BLaER1 treated with 17β-estradiol and CSF1 and Interleukin-3, amounts not matched to agents 10 nM and 100 nM (cell line): Measurements from ENCODE around the gene SLC7A5.
A peak's percentile ranks its signal among the peaks of the same experiment; 100 is the strongest.

Experiments
- H3K27ac ChIP-seq, 11 experiments: shearing (Covaris generic); formaldehyde crosslinking; 2 replicates each; pipeline ENCODE4 v1.8.1; 2022
- H3K27me3 ChIP-seq, 11 experiments: shearing (Covaris generic); formaldehyde crosslinking; 2 replicates each; pipeline ENCODE4 v1.8.1; 2022
- H3K36me3 ChIP-seq, 11 experiments: shearing (Covaris generic); formaldehyde crosslinking; 2 replicates each; pipeline ENCODE4 v1.8.1; 2022
- H3K4me1 ChIP-seq, 10 experiments: shearing (Covaris generic); formaldehyde crosslinking; 2 replicates each; pipeline ENCODE4 v1.8.1; 2022
- H3K4me2 ChIP-seq, 11 experiments: shearing (Covaris generic); formaldehyde crosslinking; 2 replicates each; pipeline ENCODE4 v1.8.1; 2022
- H3K4me3 ChIP-seq, 10 experiments: shearing (Covaris generic); formaldehyde crosslinking; 2 replicates each; pipeline ENCODE4 v1.8.1; 2022
- H3K9ac ChIP-seq, 11 experiments: shearing (Covaris generic); formaldehyde crosslinking; 2 replicates each; pipeline ENCODE4 v1.8.1; 2022
- H3K9me3 ChIP-seq, 11 experiments: shearing (Covaris generic); formaldehyde crosslinking; replicated peaks in 1 of 11; 2 replicates each; pipeline ENCODE4 v1.8.1; 2022
- H4K20me1 ChIP-seq, 11 experiments: shearing (Covaris generic); formaldehyde crosslinking; 2 replicates each; pipeline ENCODE4 v1.8.1; 2022
- Cebpa-rat ChIP-seq, 11 experiments: shearing (Covaris generic); IDR thresholded peaks; 2 replicates each; pipeline ENCODE4 v1.8.1; 2022

SLC7A5 gene

DNA sequence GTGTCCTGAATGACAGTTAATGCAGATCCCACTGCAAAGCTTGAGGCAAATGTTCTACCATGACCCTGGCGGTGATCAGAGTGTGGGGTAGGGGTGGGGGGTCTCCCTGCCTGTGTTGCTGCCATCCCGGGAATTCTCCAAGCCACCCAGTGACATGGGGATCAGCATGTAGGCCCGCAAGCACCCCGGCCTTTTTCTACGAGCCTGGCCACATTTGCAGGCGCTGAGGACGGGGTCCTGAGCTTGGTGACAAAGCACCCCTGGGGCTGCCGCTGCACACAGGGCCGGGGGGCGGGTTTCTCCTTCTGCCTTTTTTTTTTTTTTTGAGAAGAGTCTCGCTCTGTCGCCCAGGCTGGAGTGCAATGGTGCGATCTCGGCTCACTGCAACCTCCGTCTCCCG, 35.8 kb downstream of the SLC7A5 start:
- Histone ChIP-seq H3K4me2 (peak overlapping the region; percentile 78 to 96 (median 89)), H3K27me3 (peaks cover 0 to 51% (median 0%) of the 10 kb centered on the region in 11 experiments; a peak in 7 of 22 replicates), H3K36me3 (peaks cover 67 to 97% (median 88%) of the 10 kb centered on the region in 11 experiments), H3K9me3 (no peaks in the 10 kb centered on the region), H3K4me3 (0 out of 20 replicates have a peak overlapping the region, but pooled peaks of 2 of the 10 experiments have one; percentile 4 to 22), H3K27ac (peak overlapping the region in 8 of 11 experiments; percentile 27 to 56 (median 41); a peak in 13 of 22 replicates), H4K20me1 (peaks cover 41 to 100% (median 99%) of the 10 kb centered on the region in 11 experiments; a peak in 21 of 22 replicates), H3K4me1 (peaks cover 88 to 100% (median 100%) of the 10 kb centered on the region in 10 experiments), H3K9ac (peak overlapping the region in 8 of 11 experiments; percentile 11 to 63 (median 44); a peak in 12 of 22 replicates)
- TF ChIP-seq Cebpa-rat (IDR thresholded peaks at IDR 0.05), result no peak

DNA sequence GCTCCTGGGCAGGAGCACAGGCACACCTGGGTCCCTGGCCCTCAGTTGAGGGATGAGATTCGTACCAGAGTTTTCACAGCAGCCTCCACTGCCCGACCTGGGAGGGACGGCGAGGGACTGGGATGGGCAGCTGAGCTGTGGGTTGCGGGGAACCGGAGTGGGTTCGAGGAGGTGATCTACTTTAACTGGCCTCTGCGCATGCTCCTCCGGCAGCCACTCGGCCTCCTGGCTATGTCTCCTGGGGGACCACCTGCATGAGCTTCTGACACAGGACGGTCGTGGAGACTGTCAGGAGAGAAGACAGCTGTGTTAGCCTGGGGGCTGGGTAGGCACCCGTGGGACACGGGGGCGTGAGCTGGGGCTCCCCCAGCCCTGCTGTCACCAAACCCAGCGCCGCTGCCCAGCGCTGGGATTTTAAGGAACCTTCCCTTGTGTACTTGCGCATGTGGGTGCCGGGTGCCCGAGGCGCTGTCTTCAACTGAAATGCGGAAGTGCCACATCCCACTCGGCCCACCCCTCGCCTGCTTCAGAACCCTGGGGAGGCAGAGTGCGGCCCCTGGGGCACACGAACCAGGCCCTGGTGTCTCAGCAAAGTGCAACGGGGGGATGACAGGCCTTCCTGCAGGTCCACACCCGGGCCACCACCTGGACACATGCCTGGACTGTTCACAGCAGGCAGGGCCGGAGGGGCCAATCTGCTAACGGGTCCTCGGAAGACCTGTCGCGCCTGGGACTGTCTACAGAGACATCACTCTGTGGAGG, 36.4 kb downstream of the SLC7A5 start:
- Histone ChIP-seq H3K36me3 (peaks cover 63 to 90% (median 82%) of the 10 kb centered on the region in 11 experiments), H4K20me1 (peaks cover 40 to 100% (median 96%) of the 10 kb centered on the region in 11 experiments; a peak in 21 of 22 replicates), H3K27me3 (peaks cover 0 to 57% (median 0%) of the 10 kb centered on the region in 11 experiments; a peak in 7 of 22 replicates), H3K4me1 (peaks cover 82 to 100% (median 100%) of the 10 kb centered on the region in 10 experiments), H3K4me3 (0 out of 20 replicates have a peak overlapping the region, but pooled peaks of 2 of the 10 experiments have one; percentile 4 to 22), H3K27ac (peak overlapping the region in 8 of 11 experiments; percentile 27 to 56 (median 41); a peak in 14 of 22 replicates), H3K9me3 (no peaks in the 10 kb centered on the region), H3K9ac (peak overlapping the region in 8 of 11 experiments; percentile 11 to 63 (median 44); a peak in 12 of 22 replicates), H3K4me2 (peak overlapping the region; percentile 78 to 96 (median 89))
- no peak for TF ChIP-seq Cebpa-rat (IDR thresholded peaks at IDR 0.05)

DNA sequence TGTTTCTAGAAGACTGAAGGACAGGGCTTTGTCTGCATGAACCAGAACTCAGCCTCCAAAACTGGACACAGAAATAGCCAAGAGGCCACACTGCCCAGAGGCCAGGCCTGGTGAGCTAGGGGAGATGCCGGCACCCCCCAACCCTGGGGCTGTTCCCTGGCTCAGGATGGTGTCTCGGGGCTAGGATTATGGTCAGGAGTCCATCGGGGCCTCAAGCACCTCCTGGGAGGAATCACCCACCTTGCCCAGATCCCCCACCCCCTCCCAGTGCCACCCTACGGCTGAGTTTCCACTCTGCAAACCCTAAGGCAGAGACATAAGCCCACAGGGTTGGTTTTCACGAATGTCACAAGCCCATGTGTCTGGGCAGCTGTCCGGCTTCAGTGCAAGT, 37.2 kb downstream of the SLC7A5 start:
- peaks cover 36 to 99% (median 88%) of the 10 kb centered on the region in 11 experiments; a peak in 21 of 22 replicates for H4K20me1 ChIP-seq
- H3K27ac ChIP-seq, result peak overlapping the region in 5 of 11 experiments; percentile 15 to 56 (median 47); a peak in 7 of 22 replicates
- H3K9ac ChIP-seq, result peak overlapping the region in 7 of 11 experiments; percentile 2 to 63 (median 48); a peak in 10 of 22 replicates
- peak overlapping the region; percentile 78 to 96 (median 89) for H3K4me2 ChIP-seq
- no peak overlapping the region for H3K4me3 ChIP-seq
- H3K9me3 ChIP-seq, result no peaks in the 10 kb centered on the region
- peaks cover 55 to 82% (median 74%) of the 10 kb centered on the region in 11 experiments for H3K36me3 ChIP-seq
- TF ChIP-seq Cebpa-rat (IDR thresholded peaks at IDR 0.05), result no peak
- H3K27me3 ChIP-seq, result peaks cover 0 to 57% (median 0%) of the 10 kb centered on the region in 11 experiments; a peak in 7 of 22 replicates
- H3K4me1 ChIP-seq, result peaks cover 74 to 100% (median 95%) of the 10 kb centered on the region in 10 experiments

DNA sequence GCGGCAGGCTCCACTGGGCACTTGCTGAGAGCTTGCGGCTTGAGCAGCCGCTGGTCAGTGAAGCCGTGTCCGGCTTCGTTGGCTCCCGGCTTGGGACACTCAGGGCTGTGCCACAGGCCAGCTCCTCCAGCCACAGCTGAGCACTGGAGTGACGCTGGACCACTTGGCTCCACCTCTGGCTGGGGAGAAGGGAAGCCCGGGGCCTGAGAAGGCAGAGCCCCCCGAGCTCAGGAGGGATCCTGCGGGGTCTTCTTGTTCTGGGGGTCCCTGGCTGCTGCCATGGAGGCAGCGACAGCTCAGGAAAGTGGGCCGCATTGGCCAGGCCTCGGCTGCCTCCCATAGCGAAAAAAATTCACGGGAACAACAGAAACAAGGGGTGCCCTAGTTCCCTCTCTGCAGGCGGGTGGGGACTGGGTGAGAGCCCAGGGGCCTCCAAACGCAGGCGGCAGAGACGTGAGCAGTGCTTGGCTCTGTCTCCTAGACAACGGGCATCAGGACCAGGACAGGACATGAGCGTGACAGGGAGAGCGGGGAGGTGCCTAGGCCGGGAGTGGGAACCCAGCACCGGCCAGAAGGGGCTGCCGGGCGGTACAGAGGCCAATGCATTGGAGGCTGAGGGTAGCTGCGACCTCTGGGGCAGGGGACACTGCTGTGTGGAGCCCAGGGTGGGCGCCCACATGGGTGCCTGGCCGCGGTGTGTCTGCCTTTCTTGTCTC, 37.7 kb downstream of the SLC7A5 start:
- TF ChIP-seq Cebpa-rat (IDR thresholded peaks at IDR 0.05), result no peak
- Histone ChIP-seq H3K27ac (peak overlapping the region in 3 of 11 experiments; percentile 47 to 60 (median 49); a peak in 2 of 22 replicates), H3K9ac (peak overlapping the region in 7 of 11 experiments; percentile 2 to 64 (median 56); a peak in 11 of 22 replicates), H4K20me1 (peaks cover 36 to 99% (median 83%) of the 10 kb centered on the region in 11 experiments; a peak in 21 of 22 replicates), H3K36me3 (peaks cover 54 to 77% (median 69%) of the 10 kb centered on the region in 11 experiments), H3K4me1 (peaks cover 69 to 97% (median 89%) of the 10 kb centered on the region in 10 experiments), H3K27me3 (peaks cover 0 to 57% (median 0%) of the 10 kb centered on the region in 11 experiments; a peak in 7 of 22 replicates), H3K4me2 (peak overlapping the region; percentile 78 to 96 (median 89)), H3K9me3 (no peaks in the 10 kb centered on the region), H3K4me3 (peak overlapping the region in 1 of 10 experiments; percentile 47; a peak in 1 of 20 replicates)

DNA sequence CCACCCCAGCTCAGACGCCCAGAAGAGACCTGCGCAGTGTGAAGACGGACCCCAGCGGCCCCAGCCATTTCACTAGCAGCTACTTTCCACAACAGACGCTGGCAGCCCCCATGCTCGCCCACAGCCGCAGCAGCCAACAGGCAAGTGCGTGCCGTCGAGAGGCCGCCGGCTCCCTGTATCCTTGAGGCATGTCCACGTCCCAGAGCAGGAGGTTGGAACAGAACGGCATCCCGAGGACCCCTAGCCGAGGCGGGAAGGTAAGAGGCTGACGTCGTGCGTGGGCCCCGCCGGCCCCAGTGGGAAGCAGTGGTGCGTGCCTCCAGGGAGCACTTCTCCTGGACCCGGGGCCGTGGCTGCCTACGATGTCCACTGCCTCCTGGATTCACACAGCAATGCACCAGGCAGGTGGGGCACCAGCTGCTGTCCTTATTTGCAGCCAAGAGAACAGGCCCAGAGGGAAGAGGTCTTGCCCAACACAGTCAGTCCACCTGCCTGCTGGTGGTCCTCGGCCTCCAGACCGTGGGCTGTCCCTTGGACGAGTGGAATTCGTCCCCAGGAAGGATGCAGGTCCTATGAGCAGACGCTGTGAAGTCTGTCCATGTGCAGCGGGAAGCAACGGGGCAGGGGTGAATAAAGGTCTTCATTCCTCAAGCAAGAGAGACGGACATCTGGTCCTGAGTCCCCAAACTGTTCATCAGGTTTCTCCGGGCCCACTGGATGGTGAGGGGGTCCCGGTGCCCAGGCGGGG, 38.5 kb downstream of the SLC7A5 start:
- H3K36me3 ChIP-seq, result peaks cover 47 to 70% (median 62%) of the 10 kb centered on the region in 11 experiments
- peak overlapping the region in 8 of 11 experiments; percentile 13 to 64 (median 47); a peak in 12 of 22 replicates for H3K9ac ChIP-seq
- peaks cover 32 to 92% (median 76%) of the 10 kb centered on the region in 11 experiments; a peak in 21 of 22 replicates for H4K20me1 ChIP-seq
- peaks cover 0 to 57% (median 0%) of the 10 kb centered on the region in 11 experiments; a peak in 8 of 22 replicates for H3K27me3 ChIP-seq
- H3K4me2 ChIP-seq, result peak overlapping the region; percentile 64 to 96 (median 89)
- H3K4me3 ChIP-seq, result peak overlapping the region in 3 of 10 experiments; percentile 10 to 47 (median 16); a peak in 4 of 20 replicates
- no peak for TF ChIP-seq Cebpa-rat (IDR thresholded peaks at IDR 0.05)
- peak overlapping the region in 5 of 11 experiments; percentile 18 to 60 (median 54); a peak in 7 of 22 replicates for H3K27ac ChIP-seq
- no peaks in the 10 kb centered on the region for H3K9me3 ChIP-seq
- H3K4me1 ChIP-seq, result peaks cover 61 to 90% (median 82%) of the 10 kb centered on the region in 10 experiments

DNA sequence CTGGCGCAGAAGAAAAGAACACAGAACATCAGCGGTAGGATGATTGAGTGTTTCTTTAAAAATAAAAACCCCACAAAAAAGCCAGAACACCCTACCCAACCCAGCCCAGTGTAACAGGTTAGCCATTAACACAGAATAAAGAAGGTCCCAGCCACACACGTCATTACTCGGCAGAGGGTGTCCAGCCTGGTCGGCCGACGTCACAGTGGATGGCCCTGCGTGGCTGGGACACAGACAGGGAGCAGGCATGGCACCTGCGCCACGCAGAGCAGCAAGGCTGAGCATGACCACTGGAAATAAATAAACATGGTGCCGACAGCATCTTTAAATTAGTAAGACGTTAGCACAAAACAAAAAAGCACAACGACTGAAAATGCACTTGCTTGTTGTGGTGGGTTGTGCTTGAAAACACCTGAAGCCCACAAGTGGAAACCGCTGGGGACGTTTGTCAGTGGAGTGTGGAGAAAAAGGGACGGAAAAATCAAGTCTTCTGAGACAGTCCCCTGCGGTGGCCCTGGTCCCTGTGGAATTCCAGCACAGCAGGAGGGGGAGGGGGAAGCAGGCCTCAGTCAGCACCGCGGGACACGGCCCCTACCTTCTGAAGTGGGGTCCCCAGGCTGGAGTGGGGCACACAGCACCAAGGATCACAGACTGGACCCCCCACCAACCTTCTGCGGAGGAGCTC, 39.2 kb downstream of the SLC7A5 start:
- H3K9me3 ChIP-seq, result no peaks in the 10 kb centered on the region
- peak overlapping the region in 5 of 11 experiments; percentile 18 to 60 (median 54); a peak in 7 of 22 replicates for H3K27ac ChIP-seq
- peak overlapping the region in 4 of 10 experiments; percentile 10 to 47 (median 18); a peak in 4 of 20 replicates for H3K4me3 ChIP-seq
- H3K9ac ChIP-seq, result peak overlapping the region in 8 of 11 experiments; percentile 13 to 64 (median 58); a peak in 14 of 22 replicates
- H3K27me3 ChIP-seq, result peaks cover 0 to 57% (median 0%) of the 10 kb centered on the region in 11 experiments; a peak in 8 of 22 replicates
- H3K36me3 ChIP-seq, result peaks cover 40 to 62% (median 54%) of the 10 kb centered on the region in 11 experiments
- H3K4me2 ChIP-seq, result peak overlapping the region; percentile 64 to 96 (median 89)
- TF ChIP-seq Cebpa-rat (IDR thresholded peaks at IDR 0.05), result no peak
- H4K20me1 ChIP-seq, result peaks cover 32 to 85% (median 70%) of the 10 kb centered on the region in 11 experiments; a peak in 21 of 22 replicates
- peaks cover 56 to 90% (median 81%) of the 10 kb centered on the region in 10 experiments for H3K4me1 ChIP-seq

DNA sequence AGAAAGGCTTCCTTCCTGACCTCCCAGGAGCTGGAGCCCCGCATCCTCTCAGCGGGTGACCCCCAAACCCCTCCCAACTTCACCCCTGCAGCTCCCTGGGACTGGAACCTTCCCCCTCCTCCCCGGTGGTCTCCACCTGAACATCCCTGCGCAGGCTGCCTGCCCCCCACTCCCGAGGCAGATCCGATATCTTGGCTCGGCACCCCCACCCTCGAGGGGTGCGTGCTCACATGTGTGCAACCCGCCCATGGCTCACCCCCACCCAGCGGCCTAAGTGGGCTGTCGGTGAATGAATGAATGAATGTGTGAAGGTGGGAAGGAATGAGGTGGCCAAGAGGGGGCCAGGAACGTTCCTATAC, 39.7 kb downstream of the SLC7A5 start:
- no peak for TF ChIP-seq Cebpa-rat (IDR thresholded peaks at IDR 0.05)
- H3K9ac ChIP-seq, result peak overlapping the region in 7 of 11 experiments; percentile 11 to 64 (median 56); a peak in 13 of 22 replicates
- peak overlapping the region in 6 of 11 experiments; percentile 42 to 60 (median 52); a peak in 9 of 22 replicates for H3K27ac ChIP-seq
- no peaks in the 10 kb centered on the region for H3K9me3 ChIP-seq
- peak overlapping the region in 10 of 11 experiments; percentile 78 to 96 (median 90); a peak in 20 of 22 replicates for H3K4me2 ChIP-seq
- peaks cover 28 to 80% (median 67%) of the 10 kb centered on the region in 11 experiments; a peak in 21 of 22 replicates for H4K20me1 ChIP-seq
- peak overlapping the region in 2 of 10 experiments; percentile 20 to 41; a peak in 2 of 20 replicates for H3K4me3 ChIP-seq
- H3K36me3 ChIP-seq, result peaks cover 34 to 57% (median 49%) of the 10 kb centered on the region in 11 experiments
- peaks cover 50 to 90% (median 81%) of the 10 kb centered on the region in 10 experiments for H3K4me1 ChIP-seq
- peaks cover 0 to 51% (median 0%) of the 10 kb centered on the region in 11 experiments; a peak in 8 of 22 replicates for H3K27me3 ChIP-seq
